DOHH2 (cell line): Measurements from ENCODE around the gene USP35.
A peak's percentile ranks its signal among the peaks of the same experiment; 100 is the strongest.

ENCODE experiments used
- H3F3A ChIP-seq: fragments of 200-600 bp; sonication (generic), shearing (Covaris generic); 2 replicates; pipeline ENCODE4 v1.6.0; 2016; ENCODE audit warnings: antibody characterized with exemption, mild to moderate bottlenecking; ENCODE audit not compliant: control insufficient read depth, insufficient read depth
- H3K27ac ChIP-seq: fragments of 200-600 bp; sonication (generic); 2 replicates; pipeline ENCODE4 v1.5.1; 2014; ENCODE audit warnings: low read depth, mild to moderate bottlenecking, low read length, moderate library complexity
- H3K27me3 ChIP-seq: fragments of 200-600 bp; sonication (generic); 2 replicates; pipeline ENCODE4 v1.6.1; 2014; ENCODE audit warnings: mild to moderate bottlenecking, low read length, mixed read lengths; ENCODE audit not compliant: control insufficient read depth
- H3K36me3 ChIP-seq: fragments of 200-600 bp; sonication (generic); 2 replicates; pipeline ENCODE4 v1.6.1; 2014; ENCODE audit warnings: mild to moderate bottlenecking, low read length, moderate library complexity, mixed read lengths; ENCODE audit not compliant: control insufficient read depth
- H3K4me1 ChIP-seq: fragments of 200-600 bp; sonication (generic); 2 replicates; pipeline ENCODE4 v1.6.1; 2014; ENCODE audit warnings: mild to moderate bottlenecking, low read length, mixed read lengths; ENCODE audit not compliant: control insufficient read depth
- H3K4me2 ChIP-seq: fragments of 200-600 bp; sonication (generic); 2 replicates; pipeline ENCODE4 v1.6.0; 2014; ENCODE audit warnings: mild to moderate bottlenecking, low read length, moderate library complexity
- H3K4me3 ChIP-seq: fragments of 200-600 bp; sonication (generic); 2 replicates; pipeline ENCODE4 v1.5.1; 2014; ENCODE audit warnings: mild to moderate bottlenecking, low read length, mixed read lengths
- H3K79me2 ChIP-seq: fragments of 200-600 bp; sonication (generic); 2 replicates; pipeline ENCODE4 v1.6.1; 2014; ENCODE audit warnings: mild to moderate bottlenecking, low read length, mixed read lengths; ENCODE audit not compliant: control insufficient read depth
- H3K9me2 ChIP-seq: fragments of 200-600 bp; sonication (generic); replicated peaks from 2 replicates; pipeline ENCODE4 v1.6.1; 2014; ENCODE audit warnings: mild to moderate bottlenecking, low read length, mixed read lengths; ENCODE audit not compliant: control insufficient read depth
- H3K9me3 ChIP-seq: fragments of 200-600 bp; sonication (generic); 2 replicates; pipeline ENCODE4 v1.6.1; 2014; ENCODE audit warnings: antibody characterized with exemption, low read length, mixed read lengths; ENCODE audit not compliant: control insufficient read depth, insufficient read depth
- H4K20me1 ChIP-seq: fragments of 200-600 bp; sonication (generic); 2 replicates; pipeline ENCODE4 v1.6.0; 2014; ENCODE audit warnings: low read depth, mild to moderate bottlenecking, antibody characterized with exemption, low read length, moderate library complexity; ENCODE audit not compliant: control insufficient read depth, insufficient read depth
- EZH2phosphoT487 ChIP-seq: fragments of 200-600 bp; sonication (generic); IDR thresholded peaks from 2 replicates; pipeline ENCODE4 v1.6.1; 2017; ENCODE audit warnings: borderline replicate concordance, mild to moderate bottlenecking, antibody characterized with exemption, low read length, moderate library complexity, mixed read lengths
- TF ChIP-seq, protein P1 (sequence below): fragments of 200-600 bp; sonication (generic); IDR thresholded peaks from one replicate; pipeline ENCODE4 v1.5.1; 2014; ENCODE audit warnings: antibody characterized with exemption, mild to moderate bottlenecking, low read depth, low read length; ENCODE audit not compliant: poor library complexity, severe bottlenecking

The USP35 gene

DNA sequence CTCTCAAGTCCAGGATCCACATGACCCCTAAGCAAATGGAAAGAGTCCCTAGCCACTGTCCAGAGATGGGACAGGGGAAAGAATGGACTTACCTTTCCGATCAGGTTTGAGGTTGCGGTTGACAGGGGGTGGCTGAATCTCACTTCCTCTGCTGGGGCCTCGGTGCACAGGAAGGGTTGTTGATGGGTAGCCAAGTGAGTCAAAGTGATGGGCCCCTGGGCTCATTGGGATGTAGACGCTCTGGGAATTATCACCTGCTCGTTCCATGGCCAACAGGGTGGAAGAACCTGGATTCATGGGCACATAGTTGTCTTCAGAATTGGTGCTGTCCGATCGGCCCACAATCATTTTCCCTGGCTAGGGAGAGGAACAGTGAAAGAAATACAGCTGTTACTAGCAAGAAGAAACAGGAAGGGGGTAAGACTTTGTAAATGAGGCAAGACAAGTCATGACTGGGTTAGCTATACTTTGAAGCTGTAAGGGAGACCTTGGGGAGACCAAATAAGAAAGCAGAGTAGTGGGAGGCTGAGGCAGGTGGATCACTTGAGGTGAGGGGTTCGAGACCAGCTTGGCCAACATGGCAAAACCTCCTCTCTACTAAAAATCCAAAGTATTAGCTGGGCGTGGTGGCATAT, 34.7 kb downstream of the USP35 start:
- no peak for TF ChIP-seq EZH2phosphoT487
- TF ChIP-seq, protein P1, sequence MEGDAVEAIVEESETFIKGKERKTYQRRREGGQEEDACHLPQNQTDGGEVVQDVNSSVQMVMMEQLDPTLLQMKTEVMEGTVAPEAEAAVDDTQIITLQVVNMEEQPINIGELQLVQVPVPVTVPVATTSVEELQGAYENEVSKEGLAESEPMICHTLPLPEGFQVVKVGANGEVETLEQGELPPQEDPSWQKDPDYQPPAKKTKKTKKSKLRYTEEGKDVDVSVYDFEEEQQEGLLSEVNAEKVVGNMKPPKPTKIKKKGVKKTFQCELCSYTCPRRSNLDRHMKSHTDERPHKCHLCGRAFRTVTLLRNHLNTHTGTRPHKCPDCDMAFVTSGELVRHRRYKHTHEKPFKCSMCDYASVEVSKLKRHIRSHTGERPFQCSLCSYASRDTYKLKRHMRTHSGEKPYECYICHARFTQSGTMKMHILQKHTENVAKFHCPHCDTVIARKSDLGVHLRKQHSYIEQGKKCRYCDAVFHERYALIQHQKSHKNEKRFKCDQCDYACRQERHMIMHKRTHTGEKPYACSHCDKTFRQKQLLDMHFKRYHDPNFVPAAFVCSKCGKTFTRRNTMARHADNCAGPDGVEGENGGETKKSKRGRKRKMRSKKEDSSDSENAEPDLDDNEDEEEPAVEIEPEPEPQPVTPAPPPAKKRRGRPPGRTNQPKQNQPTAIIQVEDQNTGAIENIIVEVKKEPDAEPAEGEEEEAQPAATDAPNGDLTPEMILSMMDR, result no peak
- Histone ChIP-seq H3K36me3 (no peaks in the 10 kb centered on the region), H3K4me3 (peak overlapping the region; percentile 35), H3K9me2 (no peaks in the 10 kb centered on the region), H4K20me1 (no peaks in the 10 kb centered on the region), H3F3A (no peaks in the 10 kb centered on the region), H3K9me3 (no peaks in the 10 kb centered on the region), H3K27ac (0 out of 2 replicates have a peak overlapping the region, but pooled peaks have one; percentile 12), H3K79me2 (no peaks in the 10 kb centered on the region), H3K4me1 (peaks cover 41% of the 10 kb centered on the region), H3K27me3 (no peaks in the 10 kb centered on the region), H3K4me2 (peak overlapping the region; percentile 59)

DNA sequence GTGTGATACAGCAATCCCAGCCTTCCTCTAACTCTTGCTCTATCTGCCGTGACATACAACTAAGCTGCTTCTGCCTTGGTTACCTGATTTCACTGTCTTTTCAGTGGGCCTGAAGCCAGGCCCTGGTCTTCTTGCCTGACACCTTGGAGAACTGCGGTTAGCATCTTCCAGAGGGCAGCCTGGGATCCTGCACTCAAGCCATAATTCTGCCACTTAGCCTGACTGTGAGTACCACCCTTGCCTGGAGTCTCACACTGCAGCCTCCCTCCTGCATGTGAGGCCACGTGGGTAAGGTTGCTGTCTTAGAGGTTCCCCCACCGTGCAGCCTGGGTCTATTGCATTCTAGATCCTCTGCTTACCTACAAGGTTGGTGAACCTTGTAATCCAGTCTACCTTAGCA, 35.8 kb downstream of the USP35 start:
- Histone ChIP-seq H3K9me2 (no peaks in the 10 kb centered on the region), H3K4me2 (peak overlapping the region; percentile 59), H3F3A (no peaks in the 10 kb centered on the region), H4K20me1 (no peaks in the 10 kb centered on the region), H3K27ac (no peak overlapping the region), H3K27me3 (no peaks in the 10 kb centered on the region), H3K79me2 (no peaks in the 10 kb centered on the region), H3K9me3 (no peaks in the 10 kb centered on the region), H3K36me3 (no peaks in the 10 kb centered on the region), H3K4me1 (peaks cover 45% of the 10 kb centered on the region), H3K4me3 (no peak overlapping the region)
- no peak for TF ChIP-seq EZH2phosphoT487
- TF ChIP-seq, protein P1, result no peak

DNA sequence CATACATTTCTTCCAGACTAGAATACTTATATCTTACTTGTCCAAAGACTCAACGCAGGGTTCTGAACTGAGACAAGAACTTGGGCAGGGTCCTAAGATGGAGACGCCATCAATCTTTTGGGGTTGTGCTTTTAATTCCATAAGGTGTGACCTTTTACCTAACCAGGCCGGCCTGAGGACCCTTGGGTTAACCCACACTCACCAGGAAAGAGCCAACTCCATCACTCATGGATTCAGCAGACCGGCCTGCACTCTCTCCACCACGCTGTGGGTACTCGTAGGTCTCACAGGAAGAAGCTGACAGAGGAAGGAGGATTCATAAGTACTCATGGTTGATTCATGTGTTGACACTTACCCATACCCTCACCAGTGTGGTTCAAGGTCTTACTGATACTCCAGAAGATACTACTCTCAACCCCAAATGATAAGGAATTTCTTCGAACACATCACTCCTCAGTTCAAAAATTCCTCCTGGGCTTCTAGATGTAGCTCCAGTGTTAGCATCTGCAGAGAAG, 36.2 kb downstream of the USP35 start:
- Histone ChIP-seq H3K36me3 (no peaks in the 10 kb centered on the region), H3K4me3 (no peak overlapping the region), H3F3A (no peaks in the 10 kb centered on the region), H3K4me1 (peaks cover 45% of the 10 kb centered on the region), H3K79me2 (no peaks in the 10 kb centered on the region), H3K27me3 (no peaks in the 10 kb centered on the region), H3K9me3 (no peaks in the 10 kb centered on the region), H3K9me2 (no peaks in the 10 kb centered on the region), H3K27ac (no peak overlapping the region), H3K4me2 (no peak overlapping the region), H4K20me1 (no peaks in the 10 kb centered on the region)
- TF ChIP-seq, protein P1, result no peak
- TF ChIP-seq EZH2phosphoT487, result no peak
